Endodermal cell (in vitro differentiated cells): ENCODE data around the gene CHID1. TPM values are rescaled to one million over a fixed set of nuclear protein-coding genes. Genes with fewer than 3 reads are reported as not detected.

Experiments used
- DNase-seq: peaks from one replicate; pipeline ENCODE4 v3.0.0-alpha.2; 2017
- H3K27ac ChIP-seq: 2 replicates; pipeline ENCODE4 v1.5.1; 2013; ENCODE audit warnings: mild to moderate bottlenecking, low read depth, low read length, moderate library complexity
- H3K27me3 ChIP-seq: 2 replicates; pipeline ENCODE4 v1.6.1; 2013; ENCODE audit warnings: mild to moderate bottlenecking, low read length, moderate library complexity; ENCODE audit not compliant: insufficient read depth, control insufficient read depth, poor library complexity, severe bottlenecking
- H3K36me3 ChIP-seq: 2 replicates; pipeline ENCODE4 v1.7.0; 2013; ENCODE audit warnings: mild to moderate bottlenecking, low read length, moderate library complexity; ENCODE audit not compliant: control insufficient read depth, insufficient read depth
- H3K4me1 ChIP-seq: one replicate; pipeline ENCODE4 v1.7.0; 2013; ENCODE audit warnings: low read length; ENCODE audit not compliant: control insufficient read depth, insufficient read depth
- H3K4me3 ChIP-seq: 2 replicates; pipeline ENCODE4 v1.5.1; 2013; ENCODE audit warnings: mild to moderate bottlenecking, low read length, moderate library complexity
- H3K9ac ChIP-seq: 2 replicates; pipeline ENCODE4 v1.6.1; 2013; ENCODE audit warnings: mild to moderate bottlenecking, low read length, moderate library complexity; ENCODE audit not compliant: poor library complexity, severe bottlenecking; ENCODE audit errors: extremely low read depth
- H3K9me3 ChIP-seq: 2 replicates; pipeline ENCODE4 v1.6.1; 2013; ENCODE audit warnings: mild to moderate bottlenecking, low read length, moderate library complexity; ENCODE audit not compliant: control insufficient read depth
- H3K27ac Mint-ChIP-seq: 2 replicates; pipeline ENCODE4 v1.8.0; 2020; ENCODE audit warnings: mixed read lengths
- H3K27me3 Mint-ChIP-seq: 2 replicates; pipeline ENCODE4 v1.8.0; 2021; ENCODE audit warnings: mild to moderate bottlenecking, mixed read lengths; ENCODE audit not compliant: insufficient read depth
- H3K36me3 Mint-ChIP-seq: 2 replicates; pipeline ENCODE4 v1.8.0; 2020; ENCODE audit warnings: low read depth, mixed read lengths
- H3K4me1 Mint-ChIP-seq: 2 replicates; pipeline ENCODE4 v1.8.0; 2020; ENCODE audit warnings: mixed read lengths
- H3K4me3 Mint-ChIP-seq: 2 replicates; pipeline ENCODE4 v1.8.0; 2020; ENCODE audit warnings: mild to moderate bottlenecking, moderate library complexity, mixed read lengths
- H3K9me3 Mint-ChIP-seq: 2 replicates; pipeline ENCODE4 v1.8.0; 2020; ENCODE audit warnings: mild to moderate bottlenecking, mixed read lengths
- CTCF ChIP-seq: fragments of 200-600 bp; sonication (generic); conservative IDR thresholded peaks from 2 replicates; pipeline ENCODE4 v1.5.0; 2021; ENCODE audit warnings: antibody characterized with exemption, mild to moderate bottlenecking
- WGBS, 2 experiments: methylation state at CpG; one replicate each; pipeline versions ENCODE4 v1.1.5 to v1.1.7; 2013; ENCODE audit warnings: missing lambda C conversion rate in 2 of 2, mixed read lengths in 1 of 2; ENCODE audit not compliant: insufficient coverage in 1 of 2, insufficient read length in 1 of 2; 5-methylcytosine and 5-hydroxymethylcytosine counted together
- total RNA-seq, 2 donors: library from RNA; stranded (reverse); fragmentation: NEBNext Ultra II Directional in 1 of 2; extraction: Animal tissue kit (Norgen Biotek cat#: 25700) in 1 of 2; gene quantifications; 2 replicates in 1 of 2; 3 replicates in 1 of 2; pipeline ENCODE4 v1.2.1, GENCODE V29; 2021

Gene CHID1
- total RNA-seq, 2 donors from 2014 or later: 82.0 to 83.5 TPM

DNA sequence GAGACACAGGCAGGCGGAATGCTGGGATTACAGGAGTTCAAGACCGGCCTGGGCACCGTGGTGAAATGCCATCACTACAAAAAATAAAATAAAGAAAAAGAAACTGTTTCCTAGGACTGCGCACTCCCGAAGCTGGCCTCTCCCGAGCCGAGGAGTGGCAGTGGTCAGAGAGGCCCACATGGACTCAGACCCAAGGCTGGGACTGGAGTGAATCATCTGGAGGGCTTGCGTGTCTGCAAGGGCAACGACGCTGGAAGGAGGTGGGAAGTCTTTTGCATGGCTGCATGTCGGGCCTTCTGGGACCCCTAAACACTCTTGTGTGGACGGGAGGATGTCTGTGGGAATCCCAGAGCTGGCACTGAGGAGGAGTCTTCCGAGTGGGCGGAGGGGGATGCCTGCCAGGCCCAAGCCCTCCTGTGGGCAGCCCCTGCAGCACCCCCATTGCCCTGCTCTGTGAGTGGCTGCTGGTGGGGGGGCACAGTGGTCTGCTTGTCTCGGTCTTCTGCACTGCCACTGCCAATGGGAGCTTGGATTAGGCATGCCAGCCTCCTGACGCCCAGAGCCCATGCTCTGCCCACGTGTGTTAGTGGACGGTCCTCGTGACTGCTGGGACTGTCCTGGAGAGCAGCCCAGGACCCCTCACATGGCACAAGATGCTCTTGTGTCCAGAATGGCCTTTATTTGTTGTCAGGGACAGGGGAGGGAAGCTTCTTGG lies 13.2 kb upstream of the CHID1 start:
- H3K9me3 Mint-ChIP-seq: no peaks in the 10 kb centered on the region
- H3K4me1 Mint-ChIP-seq: peaks cover 12% of the 10 kb centered on the region
- peaks cover 18% of the 10 kb centered on the region for H3K36me3 ChIP-seq
- H3K4me1 ChIP-seq: no peaks in the 10 kb centered on the region
- no peak overlapping the region for H3K27ac Mint-ChIP-seq
- no peak for DNase-seq
- no peak overlapping the region for H3K27ac ChIP-seq
- TF ChIP-seq CTCF: no peak
- no peaks in the 10 kb centered on the region for H3K27me3 Mint-ChIP-seq
- no peaks in the 10 kb centered on the region for H3K9me3 ChIP-seq
- peaks cover 7% of the 10 kb centered on the region for H3K36me3 Mint-ChIP-seq
- no peak overlapping the region for H3K4me3 ChIP-seq
- no peak overlapping the region for H3K9ac ChIP-seq
- no peak overlapping the region for H3K4me3 Mint-ChIP-seq
- no peaks in the 10 kb centered on the region for H3K27me3 ChIP-seq
- WGBS, 2 experiments: 91 to 93% methylated on average over 11 to 19 of the region's 19 CpGs

DNA sequence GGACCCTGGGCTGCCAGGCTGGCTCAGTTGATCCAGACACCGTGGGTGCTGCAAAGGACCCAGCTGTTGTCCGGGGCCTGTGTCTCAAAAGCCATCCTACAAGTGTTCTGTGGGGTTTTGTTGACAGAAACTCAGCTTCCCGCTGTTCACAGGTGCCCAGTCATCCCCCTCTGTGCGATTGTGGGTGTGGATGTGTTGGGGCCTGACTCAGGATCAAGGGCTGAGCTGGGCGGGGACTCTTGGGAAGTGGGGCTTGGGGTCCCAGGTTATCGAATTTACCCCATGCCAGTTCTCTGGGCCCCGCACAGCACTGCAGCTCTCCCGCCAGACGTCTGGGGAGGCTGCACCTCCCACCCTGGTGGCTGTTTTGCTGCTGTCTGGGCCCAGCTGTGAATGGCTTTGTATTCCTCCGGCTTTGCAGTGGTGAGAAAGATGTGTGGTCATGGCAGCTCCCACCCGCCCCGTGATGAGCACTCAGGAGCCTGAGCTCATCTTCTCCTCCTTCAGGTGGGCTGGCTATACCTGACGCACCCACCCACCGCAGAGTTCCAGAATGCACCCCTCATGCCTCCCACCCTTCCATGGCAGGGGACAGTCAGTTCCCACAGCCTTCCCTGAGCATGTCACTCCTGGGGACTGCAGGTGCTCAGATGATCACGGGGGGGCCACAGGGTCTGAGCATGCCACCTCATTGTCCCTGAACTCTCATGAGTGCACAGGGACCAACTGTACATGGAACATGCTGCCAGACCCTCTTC lies 11.5 kb upstream of the CHID1 start:
- peaks cover 3% of the 10 kb centered on the region for H3K36me3 Mint-ChIP-seq
- peak; percentile 58 for DNase-seq
- no peak overlapping the region for H3K27ac Mint-ChIP-seq

DNA sequence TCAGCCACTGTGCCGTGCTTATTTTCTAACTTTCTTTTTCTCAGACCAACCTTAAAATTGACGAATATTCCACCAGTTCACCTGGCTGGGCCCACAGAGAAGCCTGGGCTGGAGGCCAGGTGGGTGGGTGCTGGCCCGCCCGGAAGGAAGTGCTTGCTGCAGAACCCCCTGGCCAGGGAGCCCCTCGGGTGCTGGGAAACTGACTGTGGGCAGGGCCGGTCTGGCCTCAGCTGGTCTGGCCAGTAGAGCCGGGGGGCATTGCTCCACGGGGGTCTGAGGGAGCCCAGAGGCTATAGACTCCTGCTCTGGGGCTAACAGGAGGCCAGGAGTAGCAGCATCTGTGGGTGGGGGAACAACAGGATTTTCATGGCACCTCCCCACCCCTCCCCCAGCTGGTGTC lies 6.8 kb upstream of the CHID1 start:
- Histone ChIP-seq H3K36me3 (no peaks in the 10 kb centered on the region), H3K4me3 (no peak overlapping the region), H3K9me3 (no peaks in the 10 kb centered on the region), H3K27me3 (no peaks in the 10 kb centered on the region), H3K9ac (no peak overlapping the region), H3K27ac (no peak overlapping the region), H3K4me1 (no peaks in the 10 kb centered on the region)
- no peaks in the 10 kb centered on the region for H3K9me3 Mint-ChIP-seq
- peaks cover 3% of the 10 kb centered on the region for H3K4me1 Mint-ChIP-seq
- no peak for DNase-seq
- H3K36me3 Mint-ChIP-seq: no peaks in the 10 kb centered on the region
- H3K27me3 Mint-ChIP-seq: no peaks in the 10 kb centered on the region
- WGBS, 2 experiments: 85 to 93% methylated on average over 6 to 8 of the region's 8 CpGs
- no peak overlapping the region for H3K4me3 Mint-ChIP-seq
- TF ChIP-seq CTCF: no peak
- H3K27ac Mint-ChIP-seq: no peak overlapping the region

More for the DNA sequence above, 11.5 kb upstream of the CHID1 start:
- no peak overlapping the region for H3K4me3 ChIP-seq
- no peaks in the 10 kb centered on the region for H3K9me3 ChIP-seq
- WGBS, 2 experiments: 75 to 83% methylated on average over 8 to 15 of the region's 15 CpGs
- no peaks in the 10 kb centered on the region for H3K9me3 Mint-ChIP-seq
- H3K4me1 Mint-ChIP-seq: peaks cover 6% of the 10 kb centered on the region
- TF ChIP-seq CTCF: no peak
- peaks cover 2% of the 10 kb centered on the region for H3K36me3 ChIP-seq
- no peaks in the 10 kb centered on the region for H3K27me3 ChIP-seq
- H3K9ac ChIP-seq: no peak overlapping the region
- H3K4me1 ChIP-seq: no peaks in the 10 kb centered on the region
- H3K4me3 Mint-ChIP-seq: no peak overlapping the region
- H3K27me3 Mint-ChIP-seq: no peaks in the 10 kb centered on the region
- H3K27ac ChIP-seq: peak overlapping the region; percentile 24
